Stimulated activated CD4-positive, alpha-beta T cell treated with anti-CD3 and anti-CD28 coated beads, Interleukin-1b, Interleukin-23, amount 100 ng/mL, for 24 hours (primary cell): Measurements from ENCODE around the gene CCR6.
"Not testable (repeated sequence)": the region's sequence is repeated elsewhere in the genome, so short reads cannot be mapped to it uniquely, and the experiment has no call there.

Source experiments
- DNase-seq, 4 experiments: peaks; one replicate each; pipeline ENCODE4 v3.0.0-alpha.2; 2020; ENCODE audit warnings: low read depth in 4 of 4, low spot score in 1 of 4

Gene CCR6

GRCh38 chr6:167168296-167168695, 45.4 kb downstream of the CCR6 start:
- DNase-seq, result not testable (repeated sequence)

GRCh38 chr6:167169867-167170266, 47.0 kb downstream of the CCR6 start:
- DNase-seq, result not testable (repeated sequence)

GRCh38 chr6:167171300-167171699, 48.4 kb downstream of the CCR6 start:
- DNase-seq, result not testable (repeated sequence)

GRCh38 chr6:167172011-167172410, 49.1 kb downstream of the CCR6 start:
- DNase-seq, result not testable (repeated sequence)

- DNase-seq, result not testable (repeated sequence)
These were observed 54.4 kb downstream of the CCR6 start for GRCh38 chr6:167177271-167177670.

- DNase-seq, result not testable (repeated sequence)
These were observed 56.2 kb downstream of the CCR6 start for GRCh38 chr6:167178896-167179655.

DNA sequence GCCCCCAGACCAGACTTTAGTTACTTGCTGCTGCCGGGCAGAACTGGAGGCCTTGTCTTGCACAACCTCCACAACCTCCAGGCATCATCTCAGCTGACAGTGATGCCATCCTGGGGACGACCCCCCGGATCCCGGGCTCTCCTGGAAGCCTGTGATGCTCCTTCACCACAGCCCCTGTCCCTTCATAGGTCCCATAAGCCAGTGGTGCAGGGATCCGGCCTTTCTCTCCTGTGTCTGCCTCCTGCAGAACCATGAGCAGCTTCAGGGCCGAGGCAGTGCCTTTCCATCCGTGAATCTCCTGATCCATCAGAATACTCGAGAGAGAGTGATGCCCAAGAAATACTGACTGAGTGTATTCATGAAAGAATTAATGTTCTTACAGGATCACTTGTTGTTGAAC, 57.2 kb downstream of the CCR6 start:
- DNase-seq, result not testable (repeated sequence)

DNA sequence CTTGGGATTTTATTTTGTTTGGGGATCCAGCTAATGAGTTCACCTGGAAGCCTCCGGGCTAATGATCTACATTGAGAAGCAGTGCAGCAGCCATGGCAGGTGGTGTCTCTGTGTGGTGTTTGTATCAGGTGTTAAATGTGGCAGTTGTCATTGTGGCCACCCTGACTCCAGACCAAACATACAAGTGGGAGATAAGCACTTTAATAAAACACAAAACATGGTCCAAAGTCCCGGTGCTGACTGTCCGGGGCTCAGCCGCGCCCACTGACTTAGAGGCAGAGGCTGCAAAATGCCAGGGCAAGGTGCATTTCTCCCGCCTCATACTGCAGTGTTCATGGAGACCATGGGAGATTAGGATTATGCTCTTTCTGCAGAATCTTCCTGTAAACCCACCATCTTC, 58.5 kb downstream of the CCR6 start:
- not testable (repeated sequence) for DNase-seq

DNA sequence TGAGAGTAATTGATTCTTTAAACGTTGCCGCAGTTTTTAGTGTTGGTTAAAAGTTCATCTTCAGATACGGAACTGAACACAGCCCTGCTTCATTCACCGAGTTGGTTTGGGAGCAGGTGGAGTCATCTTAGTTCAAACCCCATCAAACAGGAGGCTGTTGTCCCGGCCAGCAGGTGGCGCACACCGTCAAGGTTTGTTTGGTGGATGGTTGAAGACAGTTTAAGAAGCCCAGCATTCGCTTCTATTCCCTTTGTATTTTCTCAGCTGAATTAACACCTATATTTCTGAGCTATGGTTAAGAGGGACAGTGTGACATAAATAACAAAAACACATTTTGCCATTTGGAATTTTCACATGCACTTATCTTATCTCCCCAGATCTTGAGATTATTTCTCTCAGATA, 60.0 kb downstream of the CCR6 start:
- DNase-seq, result not testable (repeated sequence)

GRCh38 chr6:167185101-167185500, 62.2 kb downstream of the CCR6 start:
- not testable (repeated sequence) for DNase-seq

DNA sequence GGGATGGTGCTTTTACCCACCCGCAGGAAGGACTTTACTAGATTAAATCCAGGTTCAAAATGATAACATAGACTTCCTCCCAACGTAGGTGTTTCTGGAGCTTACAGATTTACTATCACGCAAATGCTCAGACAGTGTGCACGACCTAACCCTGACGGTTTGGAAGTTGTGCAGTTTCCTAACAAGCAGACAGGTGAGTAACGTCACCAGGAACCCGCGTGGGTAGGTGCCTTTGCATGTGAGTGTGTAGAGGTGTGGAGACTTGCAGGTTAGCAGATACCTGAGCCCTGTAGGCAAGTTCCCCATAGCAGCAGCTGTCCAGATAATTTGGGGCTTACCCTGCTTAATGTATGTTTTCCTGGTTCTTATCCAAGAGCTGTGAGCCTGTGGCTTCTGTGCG, 64.4 kb downstream of the CCR6 start:
- not testable (repeated sequence) for DNase-seq
